Activated CD4-positive, CD25-positive, alpha-beta regulatory T cell (primary cell): ENCODE results near the gene FLYWCH2.
"Not testable (repeated sequence)": the region's sequence is repeated elsewhere in the genome, so short reads cannot be mapped to it uniquely, and the experiment has no call there.

Experiments used
- DNase-seq, 4 experiments: peaks; one replicate each; lab custom pipeline; 2025; lab: John Stamatoyannopoulos, UW

The FLYWCH2 gene

DNA sequence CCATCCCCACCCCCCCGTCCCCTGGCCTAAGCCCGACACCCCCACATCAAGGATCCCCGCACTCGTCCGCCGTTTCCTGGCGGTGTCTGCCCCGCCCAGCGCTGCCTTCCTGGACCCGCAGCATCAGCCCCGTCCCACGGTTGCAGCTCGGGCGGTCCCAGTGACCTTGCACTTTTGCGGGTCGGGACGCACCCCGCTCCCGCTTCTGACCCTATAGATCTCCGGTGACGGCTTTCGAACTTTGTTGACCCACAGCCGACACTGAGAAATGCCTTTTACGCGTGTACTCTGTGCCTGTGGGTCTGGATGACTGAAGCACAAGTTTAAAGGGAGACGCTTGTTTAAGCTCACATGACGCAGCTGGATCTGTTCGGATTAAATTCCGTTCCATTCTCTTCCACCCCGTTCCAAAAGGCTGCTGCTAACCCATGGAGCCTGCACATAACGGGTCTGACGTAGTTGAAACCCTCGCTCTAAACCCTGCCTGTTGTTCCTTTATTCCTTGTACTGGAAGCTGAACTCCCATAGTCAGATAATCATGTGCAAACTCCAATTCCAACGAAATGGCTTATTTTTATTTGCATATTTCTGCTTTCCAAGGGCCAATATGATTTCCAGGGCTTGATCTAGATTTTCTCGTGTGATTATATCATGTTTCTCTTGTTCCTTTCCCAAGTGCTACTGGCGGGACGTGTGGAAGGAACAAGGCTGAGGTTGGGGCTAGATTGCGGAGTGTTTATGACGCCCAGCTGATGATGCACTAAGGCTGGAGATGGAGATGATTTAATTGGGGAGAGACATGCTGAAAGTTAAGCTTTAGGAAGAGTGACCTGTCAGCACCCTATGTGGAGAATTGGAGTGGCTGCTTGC, 29.6 kb downstream of the FLYWCH2 start:
- peak in 1 of 4 experiments; percentile 23 for DNase-seq

DNA sequence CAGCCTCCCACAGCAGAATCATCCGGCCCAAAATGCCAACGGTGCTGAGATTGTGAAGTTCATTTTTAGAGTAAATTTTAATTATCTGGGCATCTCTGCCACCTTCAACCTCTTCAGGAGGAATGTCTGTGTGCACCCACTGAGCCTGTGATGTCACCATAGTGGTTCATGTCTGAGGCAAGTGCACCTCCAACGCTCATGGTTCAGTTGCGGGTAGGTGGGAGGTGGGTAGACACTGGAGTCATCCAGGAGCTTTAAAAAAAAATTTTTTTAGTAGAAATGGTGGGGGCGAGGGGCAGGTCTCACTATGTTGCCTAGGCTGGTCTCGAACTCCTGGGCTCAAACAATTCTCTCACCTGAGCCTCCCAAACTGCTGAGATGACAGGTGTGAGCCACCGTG, 30.6 kb downstream of the FLYWCH2 start:
- no peak for DNase-seq

DNA sequence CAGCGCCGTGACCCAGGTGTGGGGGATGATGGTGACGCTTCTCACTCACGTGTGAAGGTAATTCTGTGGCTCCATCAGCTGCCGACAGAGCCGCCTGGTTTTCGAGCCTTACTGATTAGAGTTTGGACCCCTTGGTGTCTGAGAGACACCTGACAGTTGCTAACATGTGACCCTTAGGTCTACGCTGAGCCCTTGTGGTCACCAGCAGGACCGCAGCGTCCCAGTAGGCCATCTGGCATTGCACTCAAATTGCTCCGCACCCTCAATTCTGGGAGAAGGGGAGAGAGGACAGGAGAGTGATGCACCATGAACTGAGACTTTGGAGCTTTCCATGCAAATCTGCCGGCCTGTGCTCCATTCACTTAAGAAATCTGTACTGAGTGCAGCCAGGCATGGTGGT, 31.2 kb downstream of the FLYWCH2 start:
- no peak for DNase-seq

DNA sequence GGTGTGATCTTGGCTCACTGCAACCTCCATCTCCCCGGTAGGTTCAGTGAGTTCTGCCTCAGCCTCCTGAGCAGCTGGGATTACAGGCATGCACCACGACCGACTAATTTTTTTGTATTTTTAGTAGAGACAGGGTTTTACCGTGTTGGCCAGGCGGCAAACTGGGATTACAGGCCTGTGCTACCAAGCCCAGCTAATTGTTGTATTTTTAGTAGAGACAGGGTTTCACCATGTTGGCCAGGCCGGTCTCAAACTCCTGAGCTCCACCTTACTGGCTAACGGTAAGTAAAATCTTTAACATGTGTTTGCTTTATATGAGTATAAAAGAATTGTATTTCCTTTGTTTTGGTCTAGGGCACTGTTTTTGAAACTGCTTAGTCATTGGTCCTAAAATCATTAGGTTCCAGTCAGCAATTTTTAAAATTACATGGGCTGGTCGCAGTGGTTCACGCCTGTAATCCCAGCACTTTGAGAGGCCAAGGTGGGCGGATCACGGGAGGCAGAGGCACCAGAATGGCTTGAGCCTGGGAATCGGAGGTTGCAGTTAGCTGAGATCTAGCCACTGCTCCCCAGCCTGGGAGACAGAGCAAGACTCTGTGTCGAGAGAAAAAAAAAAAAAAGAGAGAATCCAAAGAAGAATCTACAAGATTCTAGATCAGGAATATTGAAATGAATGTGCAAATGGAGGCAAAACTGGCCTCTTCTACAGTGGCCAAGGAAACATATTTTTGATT, 32.3 kb downstream of the FLYWCH2 start:
- DNase-seq: no peak

DNA sequence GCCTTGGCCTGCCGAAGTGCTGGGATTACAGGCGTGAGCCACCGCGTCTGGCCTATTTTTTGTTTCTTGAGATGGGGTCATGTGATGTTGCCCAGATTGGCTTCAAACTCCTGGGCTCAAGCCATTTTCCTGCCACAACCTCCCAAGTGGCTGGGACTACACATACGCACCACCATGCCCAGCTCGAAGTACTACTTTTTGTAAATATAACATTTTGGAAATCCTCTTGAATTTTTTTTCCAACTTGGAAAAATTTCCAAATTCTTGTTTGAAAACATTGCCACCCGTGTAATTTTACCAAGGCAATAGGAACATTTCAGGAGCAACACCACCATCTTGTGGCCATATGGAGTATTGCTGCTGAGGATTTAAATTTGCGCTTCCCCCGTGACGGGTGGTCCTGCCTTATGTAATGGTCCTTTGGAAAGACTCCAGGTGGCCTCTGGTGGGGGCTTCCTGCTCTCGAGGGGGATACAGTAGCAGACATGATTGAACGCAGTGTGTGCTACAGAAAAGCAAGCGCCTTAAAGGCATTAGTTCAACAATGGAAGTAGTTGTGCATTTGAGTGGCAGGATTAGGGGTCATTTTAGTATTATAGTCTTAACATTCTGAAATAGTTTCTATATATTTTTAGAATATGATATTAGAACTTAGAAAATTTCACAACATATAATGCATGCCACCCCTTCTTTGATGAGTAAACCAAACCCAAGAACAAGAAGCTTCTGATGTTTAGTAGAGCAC, 36.7 kb downstream of the FLYWCH2 start:
- peak in 3 of 4 experiments; percentile 26 to 30 (median 27) for DNase-seq

DNA sequence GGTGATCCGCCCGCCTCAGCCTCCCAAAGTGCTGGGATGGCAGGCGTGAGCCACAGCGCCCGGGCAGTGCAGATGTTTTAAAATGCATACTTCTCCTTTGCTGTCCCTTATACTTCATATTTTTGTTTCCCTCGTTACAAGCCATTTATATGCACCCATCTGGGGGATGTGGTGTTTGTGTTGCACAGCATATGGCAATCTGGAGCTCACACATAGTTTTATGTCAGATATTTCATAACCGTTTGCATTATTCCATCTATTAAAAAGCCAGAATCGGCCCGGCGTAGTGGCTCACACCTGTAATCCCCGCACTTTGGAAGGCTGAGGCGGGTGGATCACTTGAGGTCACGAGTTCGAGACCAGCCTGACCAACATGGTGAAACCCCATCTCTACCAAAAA, 40.5 kb downstream of the FLYWCH2 start:
- no peak for DNase-seq

DNA sequence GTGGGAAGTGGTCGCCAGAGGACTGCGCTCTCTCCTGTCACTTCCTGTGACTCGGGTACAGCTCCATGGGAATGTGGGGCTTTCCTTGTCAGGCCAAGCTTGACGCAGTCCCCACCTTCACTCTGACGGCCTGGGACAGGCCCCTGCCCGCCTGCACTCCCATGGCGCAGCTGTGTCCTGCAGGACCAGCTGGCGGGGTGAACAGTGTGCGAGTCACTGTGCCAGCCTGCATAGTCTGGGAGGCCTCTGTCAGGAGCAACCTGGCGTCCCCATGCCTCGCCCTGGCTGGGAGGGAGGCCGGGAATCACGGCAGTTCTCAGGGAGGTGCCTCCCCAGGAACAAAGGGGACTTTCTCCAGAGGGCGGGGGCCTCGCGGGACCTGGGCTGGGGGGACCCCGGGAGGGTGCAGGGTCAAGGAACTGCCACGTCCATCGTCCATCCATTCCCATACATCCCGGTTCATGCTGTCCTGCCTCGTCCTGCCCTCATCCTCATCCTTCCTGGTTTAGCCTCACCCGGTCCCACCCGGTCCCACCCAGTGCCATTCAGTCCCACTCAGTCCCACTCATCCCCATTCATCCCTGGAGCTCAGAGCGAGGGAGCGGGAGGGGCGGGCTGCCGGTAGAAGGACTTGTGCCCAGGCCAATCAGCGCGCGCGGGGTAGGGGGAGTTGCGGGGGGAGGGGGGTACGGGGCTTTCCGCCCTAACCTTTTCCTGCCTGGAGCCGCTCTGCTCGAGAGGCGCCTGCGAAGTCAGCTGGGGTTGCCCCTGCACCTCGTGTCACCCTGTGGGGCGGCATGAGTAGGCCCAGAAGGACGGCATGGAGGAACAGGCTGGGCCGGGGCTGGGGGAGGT, 42.1 kb downstream of the FLYWCH2 start:
- DNase-seq: no peak

DNA sequence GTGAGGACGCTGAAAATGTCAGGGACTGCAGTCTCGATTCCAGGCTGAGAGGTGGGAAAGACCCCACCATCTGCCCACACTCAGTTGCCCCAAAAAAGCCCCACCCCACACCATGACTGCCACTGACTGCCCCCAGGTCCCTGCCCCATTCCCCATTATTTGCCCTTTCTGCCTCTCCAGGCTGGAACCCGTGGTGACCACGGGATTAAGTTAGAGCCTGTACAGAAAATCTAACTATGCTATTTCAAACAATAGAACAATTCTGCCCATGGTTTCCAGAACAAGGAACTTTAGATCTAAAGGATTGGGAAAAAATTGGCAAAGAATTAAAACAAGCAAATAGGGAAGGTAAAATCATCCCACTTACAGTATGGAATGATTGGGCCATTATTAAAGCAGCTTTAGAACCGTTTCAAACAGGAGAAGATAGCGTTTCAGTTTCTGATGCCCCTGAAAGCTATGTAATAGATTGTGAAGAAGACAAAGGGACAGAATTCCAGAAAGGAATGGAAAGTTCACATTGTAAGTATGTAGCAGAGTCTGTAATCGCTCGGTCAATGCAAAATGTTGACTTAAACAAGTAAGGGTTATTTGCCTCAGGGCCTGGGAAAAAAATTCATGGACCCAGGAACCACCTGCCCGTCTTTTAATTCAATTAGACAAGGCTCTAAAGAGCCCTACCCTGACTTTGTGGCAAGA, 43.1 kb downstream of the FLYWCH2 start:
- DNase-seq: no peak

DNA sequence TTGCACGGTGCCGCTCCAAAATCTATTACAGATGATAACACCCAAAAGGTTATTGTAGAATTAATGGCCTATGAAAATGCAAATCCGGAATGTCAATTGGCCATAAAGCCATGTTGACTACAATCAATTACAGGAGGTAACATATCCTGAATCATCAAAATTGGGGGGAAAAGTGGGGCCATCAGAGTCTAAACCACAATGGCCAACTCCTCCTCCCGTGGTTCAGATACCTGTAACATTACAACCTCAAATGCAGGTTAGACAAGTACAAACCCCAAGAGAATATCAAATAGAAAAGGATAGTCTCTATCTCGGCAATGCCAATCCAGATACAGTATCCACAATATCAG, 43.6 kb downstream of the FLYWCH2 start:
- no peak for DNase-seq

DNA sequence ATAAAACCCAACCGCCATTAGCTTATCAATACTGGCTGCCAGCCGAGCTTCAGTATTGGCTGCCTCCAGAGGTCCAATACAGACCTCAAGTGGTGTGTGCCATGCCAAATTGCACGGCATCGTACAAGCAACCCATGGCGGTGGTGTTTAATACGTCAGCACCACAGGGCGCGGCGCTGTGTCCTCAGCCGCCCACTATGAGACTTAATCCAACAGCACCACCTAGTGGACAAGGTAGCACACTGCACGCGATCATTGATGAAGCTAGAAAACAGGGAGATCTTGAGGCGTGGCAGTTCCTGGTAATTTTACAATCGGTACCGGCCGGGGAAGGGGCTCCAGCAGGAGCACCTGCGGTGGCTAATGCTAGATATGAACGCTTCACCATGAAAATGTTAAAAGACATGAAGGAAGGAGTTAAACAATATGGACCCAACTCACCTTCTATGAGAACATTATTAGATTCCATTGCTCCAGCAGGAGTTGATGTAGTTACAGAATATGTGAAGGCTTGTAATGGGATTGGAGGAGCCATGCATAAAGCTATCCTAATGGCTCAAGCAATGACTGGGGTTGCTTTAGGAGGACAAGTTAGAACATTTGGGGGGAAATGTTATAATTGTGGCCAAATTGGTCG, 44.1 kb downstream of the FLYWCH2 start:
- peak; percentile 67 to 77 (median 72) for DNase-seq

DNA sequence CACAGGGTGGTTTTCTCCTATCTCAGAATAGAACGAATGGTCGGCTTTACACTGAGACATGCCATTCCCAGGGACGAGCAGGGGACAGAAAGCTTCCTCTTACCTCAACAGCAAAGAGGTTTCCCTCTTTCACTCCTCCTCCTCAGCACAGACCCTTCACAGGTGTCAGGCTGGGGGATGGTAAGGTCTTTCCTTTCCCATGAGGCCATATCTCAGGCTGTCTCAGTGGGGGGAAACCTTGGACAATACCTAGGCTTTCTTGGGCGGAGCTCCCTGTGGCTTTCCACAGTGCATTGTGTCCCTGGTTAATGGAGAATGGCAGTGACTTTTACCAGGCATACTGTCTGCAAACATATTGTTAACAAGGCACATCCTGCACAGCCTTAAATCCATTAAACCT, 45.1 kb downstream of the FLYWCH2 start:
- not testable (repeated sequence) for DNase-seq

DNA sequence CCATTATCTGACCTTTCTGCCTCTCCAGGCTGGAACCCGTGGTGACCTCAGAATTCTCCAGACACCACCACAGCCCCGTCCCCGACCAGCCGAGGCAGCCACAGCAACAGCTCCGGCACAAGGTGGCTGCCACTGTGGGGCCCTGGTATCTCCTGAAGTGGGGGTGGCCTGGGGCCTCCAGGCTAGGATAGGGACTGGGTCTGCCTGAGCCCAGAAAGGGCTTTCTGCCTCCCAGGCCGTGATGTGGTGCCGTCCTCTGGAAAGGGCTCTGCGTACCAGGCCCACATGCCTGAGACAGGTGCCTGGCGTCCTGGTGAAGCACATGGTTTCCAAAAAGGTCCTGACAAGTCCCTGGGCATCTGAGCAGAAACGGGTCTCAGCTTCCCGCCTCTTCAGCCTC, 45.8 kb downstream of the FLYWCH2 start:
- DNase-seq: no peak

DNA sequence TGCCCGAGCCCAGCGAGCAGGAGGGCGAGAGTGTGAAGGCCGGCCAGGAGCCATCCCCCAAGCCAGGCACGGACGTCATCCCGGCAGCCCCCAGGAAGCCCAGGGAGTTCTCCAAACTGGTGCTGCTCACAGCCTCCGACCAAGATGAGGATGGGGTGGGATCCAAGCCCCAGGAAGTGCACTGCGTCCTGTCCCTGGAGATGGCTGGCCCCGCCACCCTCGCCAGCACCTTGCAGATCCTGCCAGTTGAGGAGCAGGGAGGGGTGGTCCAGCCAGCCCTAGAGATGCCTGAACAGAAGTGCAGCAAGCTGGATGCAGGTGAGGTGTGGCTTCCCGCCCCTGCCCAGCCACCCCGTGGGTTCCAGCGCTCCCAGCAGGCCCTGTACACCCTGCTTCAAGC, 46.7 kb downstream of the FLYWCH2 start:
- no peak for DNase-seq

DNA sequence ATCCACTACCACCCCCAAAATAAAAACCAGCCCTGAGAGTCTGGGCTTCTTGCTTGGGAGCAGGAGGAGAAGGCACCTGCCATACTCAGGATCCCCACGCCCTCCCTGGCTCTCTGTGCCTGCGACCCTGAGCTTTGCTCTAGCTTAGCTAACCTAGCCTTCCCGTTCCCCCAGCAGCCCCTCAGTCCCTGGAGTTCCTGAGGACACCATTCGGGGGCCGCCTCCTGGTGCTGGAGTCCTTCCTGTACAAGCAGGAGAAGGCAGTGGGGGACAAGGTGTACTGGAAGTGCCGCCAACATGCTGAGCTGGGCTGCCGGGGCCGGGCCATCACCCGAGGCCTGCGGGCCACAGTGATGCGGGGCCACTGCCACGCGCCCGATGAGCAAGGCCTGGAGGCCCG, 47.2 kb downstream of the FLYWCH2 start:
- DNase-seq: no peak

DNA sequence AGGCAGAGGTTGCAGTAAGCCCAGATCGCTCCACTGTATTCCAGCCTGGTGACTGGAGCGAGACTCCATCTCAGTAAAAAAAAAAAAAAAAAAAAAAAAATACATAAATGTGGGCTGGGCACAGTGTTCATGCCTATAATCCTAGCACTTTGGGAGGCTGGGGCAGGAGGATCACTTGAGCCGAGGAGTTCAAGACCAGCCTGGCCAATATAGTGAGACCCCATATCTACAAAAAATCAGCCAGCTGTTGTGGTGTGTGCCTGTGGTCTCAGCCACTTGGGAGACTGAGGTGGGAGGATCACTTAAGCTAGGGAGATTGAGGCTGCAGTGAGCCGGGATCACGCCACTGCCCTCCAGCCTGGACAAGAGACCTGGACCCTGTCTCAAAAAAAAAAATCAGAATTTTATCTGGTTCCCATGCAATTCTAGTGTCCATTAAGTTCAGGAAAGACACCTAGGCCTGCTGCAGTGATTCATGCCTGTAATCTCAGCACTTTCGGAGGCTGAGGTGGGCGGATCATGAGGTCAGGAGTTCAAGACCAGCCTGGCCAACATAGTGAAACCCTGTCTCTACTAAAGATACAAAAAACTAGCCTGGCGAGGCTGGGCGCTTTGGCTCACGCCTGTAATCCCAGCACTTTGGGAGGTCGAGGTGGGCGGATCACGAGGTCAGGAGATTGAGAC, 48.4 kb downstream of the FLYWCH2 start:
- not testable (repeated sequence) for DNase-seq

DNA sequence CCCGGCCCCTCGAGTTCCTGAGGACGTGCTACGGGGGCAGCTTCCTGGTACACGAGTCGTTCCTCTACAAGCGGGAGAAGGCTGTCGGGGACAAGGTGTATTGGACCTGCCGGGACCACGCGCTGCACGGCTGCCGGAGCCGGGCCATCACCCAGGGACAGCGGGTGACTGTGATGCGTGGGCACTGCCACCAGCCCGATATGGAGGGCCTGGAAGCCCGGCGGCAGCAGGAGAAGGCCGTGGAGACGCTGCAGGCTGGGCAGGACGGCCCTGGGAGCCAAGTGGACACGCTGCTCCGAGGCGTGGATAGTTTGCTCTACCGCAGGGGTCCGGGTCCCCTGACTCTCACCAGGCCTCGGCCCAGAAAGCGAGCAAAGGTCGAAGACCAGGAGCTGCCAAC, 50.1 kb downstream of the FLYWCH2 start:
- DNase-seq: no peak

DNA sequence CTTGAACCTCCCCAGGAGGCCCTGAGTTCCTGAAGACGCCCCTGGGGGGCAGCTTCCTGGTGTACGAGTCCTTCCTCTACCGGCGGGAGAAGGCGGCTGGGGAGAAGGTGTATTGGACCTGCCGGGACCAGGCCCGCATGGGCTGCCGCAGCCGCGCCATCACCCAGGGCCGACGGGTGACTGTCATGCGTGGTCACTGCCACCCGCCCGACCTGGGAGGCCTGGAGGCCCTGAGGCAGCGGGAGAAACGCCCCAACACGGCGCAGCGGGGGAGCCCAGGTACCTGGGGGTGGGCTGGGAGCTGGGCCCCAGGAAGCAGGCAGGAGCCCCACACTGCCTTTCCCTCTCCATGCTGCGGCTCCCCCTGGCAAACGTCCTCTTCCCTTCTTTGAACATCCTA, 50.7 kb downstream of the FLYWCH2 start:
- no peak for DNase-seq

DNA sequence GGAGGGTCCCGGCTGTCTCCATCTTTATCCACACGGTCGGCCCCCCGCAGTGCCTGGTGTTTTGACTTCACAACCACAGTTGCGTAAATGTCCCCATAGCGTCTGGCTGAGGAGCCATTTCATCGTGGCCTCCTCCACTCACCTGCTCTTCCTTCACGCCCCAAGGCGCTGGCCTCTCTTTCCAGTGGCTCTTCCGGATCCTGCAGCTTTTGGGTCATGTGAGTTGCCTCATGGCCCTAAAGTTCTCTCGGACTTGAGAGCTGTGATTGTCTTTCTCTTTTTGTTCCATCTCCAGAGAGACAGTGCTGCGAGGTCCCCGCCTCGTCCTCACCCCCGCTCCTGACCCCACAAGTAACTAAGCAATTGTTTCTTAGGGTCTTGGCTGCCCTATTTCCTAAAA, 51.4 kb downstream of the FLYWCH2 start:
- no peak for DNase-seq

DNA sequence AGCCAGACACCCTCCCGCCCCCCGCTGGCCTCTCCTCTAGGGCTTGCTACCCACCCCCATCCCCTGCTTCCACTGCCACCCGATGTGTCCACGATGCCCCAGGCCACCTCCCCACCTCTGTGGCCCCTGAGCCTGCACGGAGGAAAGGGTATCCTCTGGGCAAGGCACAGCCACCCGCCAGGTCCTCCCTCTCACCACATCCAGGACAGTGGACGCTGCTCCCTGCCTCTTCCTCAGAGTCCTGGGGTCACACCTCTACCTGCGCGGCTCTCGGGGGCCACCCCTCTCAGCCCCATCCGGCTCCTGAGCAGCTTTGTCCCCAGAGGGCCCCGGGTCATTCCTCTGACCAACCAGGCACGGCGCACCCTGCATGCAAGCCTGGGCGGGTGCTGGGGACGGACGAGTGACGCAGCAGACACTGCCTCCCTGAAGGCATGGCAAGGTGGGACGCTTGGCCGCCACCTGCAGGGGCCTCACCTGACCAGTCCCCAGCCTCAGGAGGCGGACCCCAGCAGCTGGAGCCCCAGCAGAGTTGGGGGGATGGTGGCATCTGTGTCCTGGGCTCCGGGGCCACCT, 53.5 kb downstream of the FLYWCH2 start:
- no peak for DNase-seq

DNA sequence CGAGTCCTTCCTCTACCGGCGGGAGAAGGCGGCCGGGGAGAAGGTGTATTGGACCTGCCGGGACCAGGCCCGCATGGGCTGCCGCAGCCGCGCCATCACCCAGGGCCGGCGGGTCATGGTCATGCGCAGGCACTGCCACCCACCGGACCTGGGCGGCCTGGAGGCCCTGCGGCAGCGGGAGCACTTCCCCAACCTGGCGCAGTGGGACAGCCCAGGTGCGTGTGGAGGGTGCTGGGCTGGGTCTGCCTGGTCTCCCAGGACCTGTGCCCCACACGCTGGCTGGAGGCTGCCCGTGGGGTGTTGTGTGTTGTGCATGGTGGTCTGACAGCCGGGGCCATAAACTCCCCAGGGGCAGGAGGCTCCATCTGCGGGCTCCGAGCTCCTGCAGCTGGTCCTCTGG, 54.2 kb downstream of the FLYWCH2 start:
- DNase-seq: no peak
